ENCODE measurements around the gene DMD. TPM values are rescaled to one million over a fixed set of nuclear protein-coding genes. Genes with fewer than 3 reads are reported as not detected.

DMD gene
- total and polyA plus RNA-seq, 12 donors, result 28.5 to 228 (median 168) TPM

GRCh38 chrX:32448945-32449344 is 762.4 kb downstream of the DMD start:
- H3K36me3 ChIP-seq, result no peaks in the 10 kb centered on the region
- H3K27me3 ChIP-seq, result peaks cover 0 to 2% (median 0%) of the 10 kb centered on the region in 7 donors
- no peak for TF ChIP-seq CTCF (IDR thresholded peaks at IDR 0.05)
- ATAC-seq, result no peak
- DNase-seq, result no peak
- no peaks in the 10 kb centered on the region for H3K4me1 ChIP-seq
- H3K27ac ChIP-seq, result no peak overlapping the region
- intact Hi-C loops (cut with DNase I), result no loop called here
- no peaks in the 10 kb centered on the region for H3K9me3 ChIP-seq
- H3K4me3 ChIP-seq, result no peak overlapping the region
- 13 to 19% methylated on average over 2 of the region's 2 CpGs for WGBS, 2 donors

DNA sequence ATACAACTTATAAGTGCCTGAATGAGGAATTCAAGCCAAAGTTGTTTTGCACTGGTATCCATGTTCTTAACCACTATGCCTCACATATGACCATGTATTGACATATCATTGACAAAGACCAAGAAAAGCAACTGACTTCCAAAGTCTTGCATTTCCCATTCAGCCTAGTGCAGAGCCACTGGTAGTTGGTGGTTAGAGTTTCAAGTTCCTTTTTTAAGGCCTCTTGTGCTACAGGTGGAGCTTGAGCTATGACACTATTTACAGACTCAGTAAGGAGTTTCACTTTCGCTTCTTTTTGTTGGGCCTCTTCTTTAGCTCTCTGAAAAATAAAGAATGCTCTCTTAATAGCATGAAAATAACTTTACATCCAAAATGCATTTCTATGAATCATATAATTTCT is 763.0 kb downstream of the DMD start:
- ATAC-seq (peak in 2 of 8 donors; percentile 33 to 44), DNase-seq (no peak)
- intact Hi-C loops (cut with DNase I), result no loop called here
- Histone ChIP-seq H3K4me1 (no peaks in the 10 kb centered on the region), H3K4me3 (no peak overlapping the region), H3K9me3 (no peaks in the 10 kb centered on the region), H3K27me3 (no peaks in the 10 kb centered on the region), H3K36me3 (no peaks in the 10 kb centered on the region), H3K27ac (no peak overlapping the region)
- TF ChIP-seq CTCF (IDR thresholded peaks at IDR 0.05), result no peak
- 59 to 71% methylated on average over 1 of the region's 1 CpG for WGBS, 2 donors

GRCh38 chrX:32447640-32448039 is 763.7 kb downstream of the DMD start:
- TF ChIP-seq CTCF (IDR thresholded peaks at IDR 0.05), result no peak
- ATAC-seq, result no peak
- intact Hi-C loops (cut with DNase I), result no loop called here
- no peaks in the 10 kb centered on the region for H3K9me3 ChIP-seq
- no peaks in the 10 kb centered on the region for H3K36me3 ChIP-seq
- no peaks in the 10 kb centered on the region for H3K4me1 ChIP-seq
- no peak for DNase-seq
- no peak overlapping the region for H3K4me3 ChIP-seq
- WGBS, 2 donors, result 96% methylated on average over 1 of the region's 1 CpG
- no peaks in the 10 kb centered on the region for H3K27me3 ChIP-seq
- H3K27ac ChIP-seq, result no peak overlapping the region

DNA sequence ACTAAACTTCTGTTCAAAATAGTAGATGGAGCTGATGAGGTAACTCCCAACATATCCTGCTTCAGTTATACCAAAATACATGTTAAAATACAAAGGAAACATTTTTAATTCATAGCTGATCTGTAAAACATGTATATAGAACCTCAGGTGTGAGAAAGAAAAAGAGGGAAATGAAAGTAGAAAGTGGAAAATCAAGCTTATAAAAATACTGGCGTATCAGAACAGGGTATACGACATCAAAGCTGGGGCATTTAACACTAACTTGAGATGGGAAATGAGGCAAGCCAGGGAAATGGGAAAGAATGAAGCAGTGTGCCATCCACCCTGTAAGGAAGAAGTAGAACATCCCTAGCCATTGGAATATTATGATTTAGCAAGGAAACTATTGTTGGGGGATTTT is 767.5 kb downstream of the DMD start:
- Histone ChIP-seq H3K36me3 (no peaks in the 10 kb centered on the region), H3K27me3 (no peaks in the 10 kb centered on the region), H3K4me3 (no peak overlapping the region), H3K4me1 (no peaks in the 10 kb centered on the region), H3K27ac (no peak overlapping the region), H3K9me3 (no peaks in the 10 kb centered on the region)
- WGBS, 2 donors, result 89% methylated on average over 2 of the region's 2 CpGs
- DNase-seq (no peak), ATAC-seq (no peak)
- TF ChIP-seq CTCF (IDR thresholded peaks at IDR 0.05), result no peak
- intact Hi-C loops (cut with DNase I), result no loop called here

- Histone ChIP-seq H3K27me3 (no peaks in the 10 kb centered on the region), H3K4me3 (no peak overlapping the region), H3K4me1 (no peaks in the 10 kb centered on the region), H3K36me3 (no peaks in the 10 kb centered on the region), H3K27ac (no peak overlapping the region), H3K9me3 (no peaks in the 10 kb centered on the region)
- no peak for TF ChIP-seq CTCF (IDR thresholded peaks at IDR 0.05)
- 69 to 72% methylated on average over 3 of the region's 3 CpGs for WGBS, 2 donors
- no peak for DNase-seq
- ATAC-seq, result no peak
- intact Hi-C loops (cut with DNase I), result no loop called here
Measured at GRCh38 chrX:32421266-32421665, 790.1 kb downstream of the DMD start.
